PC-3 (cell line): ENCODE measurements around the gene KMT2C. TPM values are rescaled to one million over a fixed set of nuclear protein-coding genes. Genes with fewer than 3 reads are reported as not detected.
A peak's percentile ranks its signal among the peaks of the same experiment; 100 is the strongest.

Experiments
- ATAC-seq: fragments of 200-7000 bp; cut with Tn5 transposase; 2 replicates; pipeline ENCODE4 v1.9.1; 2020; ENCODE audit warnings: mild to moderate bottlenecking, moderate library complexity
- BruUV-seq: library from RNA; stranded (reverse); fragments of 400-500 nt; replicated peaks from 2 replicates; lab custom pipeline; 2021; lab: Mats Ljungman, UMichigan
- CTCF ChIA-PET: fragments of 300-600 bp; sonication (Branson Sonifier 250); formaldehyde crosslinking; loops from one replicate; lab custom pipeline; 2022; ENCODE audit warnings: antibody characterized with exemption; lab: Charles Lee
- POLR2A ChIA-PET: fragments of 300-600 bp; sonication (Branson Sonifier 250); formaldehyde crosslinking; loops from one replicate; lab custom pipeline; 2022; ENCODE audit warnings: antibody characterized with exemption; ENCODE audit not compliant: unreplicated experiment; lab: Charles Lee
- DNase-seq: peaks from one replicate; pipeline ENCODE4 v3.0.0-alpha.2; 2015
- H2AFZ ChIP-seq: fragments of 300-600 bp; sonication (generic); 2 replicates; pipeline ENCODE4 v1.6.0; 2016; ENCODE audit warnings: antibody characterized with exemption, low read length
- H3F3A ChIP-seq: fragments of 300-600 bp; sonication (generic); one replicate; pipeline ENCODE4 v1.6.0; 2017; ENCODE audit warnings: antibody characterized with exemption, low read length, control low read depth, mild to moderate bottlenecking; ENCODE audit not compliant: unreplicated experiment
- H3K27ac ChIP-seq: fragments of 300-600 bp; sonication (generic); 2 replicates; pipeline ENCODE4 v1.5.1; 2016; ENCODE audit warnings: mild to moderate bottlenecking, low read length
- H3K27me3 ChIP-seq: fragments of 300-600 bp; sonication (generic); 2 replicates; pipeline ENCODE4 v1.6.1; 2016; ENCODE audit warnings: low read length, mixed read lengths
- H3K36me3 ChIP-seq: fragments of 300-600 bp; sonication (generic); 2 replicates; pipeline ENCODE4 v1.6.1; 2016; ENCODE audit warnings: low read depth, mixed run types, low read length, mixed read lengths
- H3K4me1 ChIP-seq: fragments of 300-600 bp; sonication (generic); 2 replicates; pipeline ENCODE4 v1.5.1; 2016; ENCODE audit warnings: low read length; ENCODE audit not compliant: insufficient read depth
- H3K4me2 ChIP-seq: fragments of 300-600 bp; sonication (generic); 2 replicates; pipeline ENCODE4 v1.6.0; 2016; ENCODE audit warnings: low read length
- H3K4me3 ChIP-seq: fragments of 300-600 bp; sonication (generic); 2 replicates; pipeline ENCODE4 v1.5.1; 2016; ENCODE audit warnings: mild to moderate bottlenecking, low read length, mixed read lengths
- H3K79me2 ChIP-seq: fragments of 300-600 bp; sonication (generic); 2 replicates; pipeline ENCODE4 v1.6.1; 2017; ENCODE audit warnings: low read length, mixed read lengths
- H3K9ac ChIP-seq: fragments of 300-600 bp; sonication (generic); 2 replicates; pipeline ENCODE4 v1.6.0; 2016; ENCODE audit warnings: mild to moderate bottlenecking, low read length
- H3K9me2 ChIP-seq: fragments of 300-600 bp; sonication (generic); replicated peaks from 2 replicates; pipeline ENCODE4 v1.6.1; 2016; ENCODE audit warnings: mixed run types, low read length, mixed read lengths
- H3K9me3 ChIP-seq: fragments of 300-600 bp; sonication (generic); 2 replicates; pipeline ENCODE4 v1.6.1; 2016; ENCODE audit warnings: low read length, mixed read lengths
- H4K20me1 ChIP-seq: fragments of 300-600 bp; sonication (generic); 2 replicates; pipeline ENCODE4 v1.6.1; 2016; ENCODE audit warnings: low read length, mixed read lengths
- CTCF ChIP-seq: fragments of 300-600 bp; sonication (generic); conservative IDR thresholded peaks from 2 replicates; pipeline ENCODE4 v1.5.1; 2017; ENCODE audit warnings: antibody characterized with exemption, low read depth, mild to moderate bottlenecking, low read length
- EZH2 ChIP-seq: fragments of 300-600 bp; sonication (generic); IDR thresholded peaks from one replicate; pipeline ENCODE4 v1.6.1; 2017; ENCODE audit warnings: antibody characterized with exemption, mild to moderate bottlenecking, low read length; ENCODE audit not compliant: unreplicated experiment
- EZH2phosphoT487 ChIP-seq: fragments of 300-600 bp; sonication (generic); IDR thresholded peaks from 2 replicates; pipeline ENCODE4 v1.6.1; 2018; ENCODE audit warnings: mild to moderate bottlenecking, antibody characterized with exemption, low read length, borderline replicate concordance
- intact Hi-C: fragments of 100-400 bp; cut with micrococcal nuclease; formaldehyde crosslinking; loops from 2 replicates; pipeline ENCODE4 v1.9.0; 2023
- total RNA-seq: library from RNA; depleted of rRNA; stranded (reverse); fragments of >200 nt; gene quantifications from 2 replicates; pipeline ENCODE4 v1.2.3, GENCODE V29; 2014

Gene KMT2C
- total RNA-seq, 1 experiment from 2014 or later: 15.3 TPM

GRCh38 chr7:152341914-152342236, 93.9 kb downstream of the KMT2C start:
- ATAC-seq (no peak), DNase-seq (no peak)
- peaks cover 4% of the 10 kb centered on the region; the same call in 1 of the 2 replicates for H4K20me1 ChIP-seq
- H3K36me3 ChIP-seq: no peaks in the 10 kb centered on the region
- no peaks in the 10 kb centered on the region for H3K27me3 ChIP-seq
- H3K4me2 ChIP-seq: no peak overlapping the region
- H3K79me2 ChIP-seq: peaks cover 21% of the 10 kb centered on the region
- no peak overlapping the region for H3K9ac ChIP-seq
- no TSS peak for BruUV-seq
- no peak overlapping the region for H3K27ac ChIP-seq
- H2AFZ ChIP-seq: no peak overlapping the region
- H3F3A ChIP-seq: no peaks in the 10 kb centered on the region
- no peak overlapping the region for H3K4me3 ChIP-seq
- TF ChIP-seq EZH2phosphoT487: no peak
- no peak for TF ChIP-seq CTCF
- TF ChIP-seq EZH2: no peak
- no peaks in the 10 kb centered on the region for H3K9me2 ChIP-seq
- H3K4me1 ChIP-seq: no peaks in the 10 kb centered on the region; the same call in 1 of the 2 replicates
- intact Hi-C loops: loop anchor here (1.0 to 2.0 kb wide), 3 partner anchors 91 to 481 kb away; no protein-coding TSS in a partner anchor
- H3K9me3 ChIP-seq: no peaks in the 10 kb centered on the region
- ChIA-PET POLR2A (no interaction called here), CTCF (interaction anchor here (1.6 kb wide), 1 partner anchor 93 kb away, joined by 3 read pairs; no protein-coding TSS in a partner anchor)

DNA sequence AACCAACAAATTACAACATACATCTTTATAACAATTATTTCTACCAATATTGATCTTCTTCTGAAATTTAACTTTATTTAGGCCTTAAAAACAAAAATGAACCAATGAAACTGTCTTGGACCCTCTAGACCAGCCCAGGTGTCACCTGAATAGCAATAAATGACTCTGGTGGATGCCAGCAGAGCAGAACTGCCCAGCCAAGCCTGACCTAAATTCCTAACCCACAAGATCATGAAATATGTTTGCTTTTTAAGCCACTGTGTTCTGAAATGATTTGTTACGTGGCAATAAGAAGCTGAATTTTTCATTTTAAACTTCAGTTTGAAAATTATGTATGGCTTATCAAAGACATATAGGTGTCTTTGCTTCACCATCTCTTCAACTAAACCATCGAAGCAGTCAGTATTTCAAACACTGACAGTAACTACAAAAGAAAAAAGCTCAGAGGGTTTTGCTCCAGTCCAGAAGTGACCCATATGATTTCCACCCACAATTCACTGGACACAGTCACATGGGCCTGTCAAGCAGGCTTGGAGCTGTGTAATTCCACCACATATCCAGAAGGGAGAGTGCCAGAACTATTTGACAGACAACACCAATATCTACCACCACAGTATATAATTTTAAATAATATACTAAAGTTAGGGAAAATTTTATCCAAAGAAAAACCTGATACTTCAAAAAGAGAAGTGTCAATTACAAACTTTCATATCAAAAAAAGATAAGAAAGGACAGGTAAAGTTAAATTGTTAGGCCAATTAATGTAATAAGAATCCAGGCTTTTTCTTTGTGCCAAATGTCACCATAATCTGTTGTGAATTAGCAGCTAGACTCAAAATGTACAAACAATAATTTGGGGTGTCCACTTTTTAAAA, 94.5 kb downstream of the KMT2C start:
- H2AFZ ChIP-seq: no peak overlapping the region
- ATAC-seq (peak; percentile 94), DNase-seq (peak; percentile 67)
- POLR2A ChIA-PET: no interaction called here
- H4K20me1 ChIP-seq: peaks cover 5% of the 10 kb centered on the region; the same call in 1 of the 2 replicates
- H3K4me2 ChIP-seq: no peak overlapping the region
- no peaks in the 10 kb centered on the region for H3F3A ChIP-seq
- H3K9me3 ChIP-seq: no peaks in the 10 kb centered on the region
- no peaks in the 10 kb centered on the region for H3K27me3 ChIP-seq
- intact Hi-C loops: loop anchor here (1.0 to 2.0 kb wide), 3 partner anchors 92 to 482 kb away; no protein-coding TSS in a partner anchor
- BruUV-seq: no TSS peak
- no peaks in the 10 kb centered on the region for H3K36me3 ChIP-seq
- H3K4me1 ChIP-seq: no peaks in the 10 kb centered on the region; the same call in 1 of the 2 replicates
- H3K79me2 ChIP-seq: peaks cover 23% of the 10 kb centered on the region
- H3K9ac ChIP-seq: no peak overlapping the region
- no peak overlapping the region for H3K27ac ChIP-seq
- no peaks in the 10 kb centered on the region for H3K9me2 ChIP-seq
- H3K4me3 ChIP-seq: no peak overlapping the region
- TF ChIP-seq CTCF: peak; percentile 66
- TF ChIP-seq EZH2phosphoT487: no peak
- CTCF ChIA-PET: interaction anchor here (0.6 to 1.6 kb wide), 5 partner anchors 92 to 366 kb away, joined by 3 read pairs; no protein-coding TSS in a partner anchor

- Histone ChIP-seq H3F3A (no peaks in the 10 kb centered on the region), H3K79me2 (peaks cover 27% of the 10 kb centered on the region), H3K4me3 (no peak overlapping the region), H3K9me3 (no peaks in the 10 kb centered on the region), H3K9ac (no peak overlapping the region), H4K20me1 (peaks cover 7% of the 10 kb centered on the region; the same call in 1 of the 2 replicates), H2AFZ (no peak overlapping the region), H3K9me2 (no peaks in the 10 kb centered on the region), H3K4me1 (no peaks in the 10 kb centered on the region; the same call in 1 of the 2 replicates), H3K4me2 (no peak overlapping the region), H3K27ac (no peak overlapping the region), H3K27me3 (no peaks in the 10 kb centered on the region), H3K36me3 (no peaks in the 10 kb centered on the region)
- BruUV-seq: no TSS peak
- intact Hi-C loops: loop anchor here (2.0 kb wide), 1 partner anchor 483 kb away; no protein-coding TSS in a partner anchor
- ChIA-PET POLR2A (no interaction called here), CTCF (interaction anchor here (1.6 kb wide), 1 partner anchor 94 kb away, joined by 3 read pairs; no protein-coding TSS in a partner anchor)
- DNase-seq (no peak), ATAC-seq (no peak)
- TF ChIP-seq EZH2 (no peak), EZH2phosphoT487 (no peak), CTCF (no peak)
Measured at GRCh38 chr7:152340161-152340560, 95.6 kb downstream of the KMT2C start.
